ENCODE data around the gene SGSM1.

SGSM1 gene

DNA sequence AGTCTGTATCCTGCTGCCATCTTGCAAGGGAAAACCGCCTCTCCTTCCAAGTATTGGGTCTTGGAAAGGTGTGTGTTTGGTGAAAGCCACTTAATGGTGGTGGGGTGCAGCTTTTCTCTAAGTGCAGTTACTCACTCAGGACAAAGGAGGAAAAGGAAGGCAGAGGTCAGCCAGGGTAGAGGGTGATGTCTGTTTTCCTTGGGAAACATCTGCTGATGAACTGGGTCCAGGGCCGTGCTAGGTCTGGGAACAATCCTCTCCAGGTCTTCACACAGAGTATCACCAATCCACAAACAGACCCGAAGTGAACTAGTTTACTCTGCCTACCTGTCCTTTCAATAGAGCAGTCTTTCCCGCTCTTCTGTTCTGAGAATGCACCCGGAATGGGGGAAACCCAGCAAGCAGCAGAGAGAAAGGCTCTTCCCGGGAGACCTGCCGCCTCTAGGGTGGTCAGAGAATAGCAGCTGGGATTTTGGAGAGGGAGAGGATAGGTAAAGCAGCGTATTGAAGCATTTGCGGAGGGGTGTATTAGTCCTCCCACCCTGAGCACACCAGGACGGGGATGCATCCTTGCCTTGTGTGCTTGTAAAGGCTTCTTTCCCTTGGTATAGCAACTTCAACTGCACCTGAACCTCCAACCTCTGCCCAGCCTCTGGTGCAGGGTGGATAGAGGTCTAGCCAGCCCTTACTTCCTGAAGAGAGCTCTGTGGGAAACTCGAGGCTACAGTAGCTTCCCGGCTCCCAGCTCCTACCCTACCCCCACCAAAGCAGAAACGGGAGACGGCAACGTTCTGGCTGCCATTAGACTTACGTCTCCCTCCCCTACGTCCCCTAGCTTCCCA lies 119.8 kb downstream of the SGSM1 start:
- H3K36me3 ChIP-seq (ENCODE audit: insufficient read depth, low read length) = no peaks in the 10 kb centered on the region
- H3K79me2 ChIP-seq (ENCODE audit: insufficient read depth, low read length) = no peaks in the 10 kb centered on the region
- no peak overlapping the region for H3K9ac ChIP-seq (ENCODE audit: low read depth, low read length)
- H3K27ac ChIP-seq (ENCODE audit: low read length) = no peak overlapping the region
- H4K20me1 ChIP-seq (ENCODE audit: insufficient read depth, low read length) = no peaks in the 10 kb centered on the region
- H3K27me3 ChIP-seq (ENCODE audit: insufficient read depth, low read length, poor library complexity) = peaks cover 14% of the 10 kb centered on the region
- no peak overlapping the region for H3K4me2 ChIP-seq (ENCODE audit: insufficient read depth, low read length)
- H3K9me3 ChIP-seq (ENCODE audit: insufficient read depth, low read length, severe bottlenecking) = no peaks in the 10 kb centered on the region
- H3K4me3 ChIP-seq (ENCODE audit: low read depth in 1 of 2, low read length in 2 of 2) = no peak overlapping the region
- TF ChIP-seq EZH2 (IDR thresholded peaks at IDR 0.05; ENCODE audit: borderline replicate concordance, low read depth, low read length, severe bottlenecking) = no peak
- TF ChIP-seq, protein P1, sequence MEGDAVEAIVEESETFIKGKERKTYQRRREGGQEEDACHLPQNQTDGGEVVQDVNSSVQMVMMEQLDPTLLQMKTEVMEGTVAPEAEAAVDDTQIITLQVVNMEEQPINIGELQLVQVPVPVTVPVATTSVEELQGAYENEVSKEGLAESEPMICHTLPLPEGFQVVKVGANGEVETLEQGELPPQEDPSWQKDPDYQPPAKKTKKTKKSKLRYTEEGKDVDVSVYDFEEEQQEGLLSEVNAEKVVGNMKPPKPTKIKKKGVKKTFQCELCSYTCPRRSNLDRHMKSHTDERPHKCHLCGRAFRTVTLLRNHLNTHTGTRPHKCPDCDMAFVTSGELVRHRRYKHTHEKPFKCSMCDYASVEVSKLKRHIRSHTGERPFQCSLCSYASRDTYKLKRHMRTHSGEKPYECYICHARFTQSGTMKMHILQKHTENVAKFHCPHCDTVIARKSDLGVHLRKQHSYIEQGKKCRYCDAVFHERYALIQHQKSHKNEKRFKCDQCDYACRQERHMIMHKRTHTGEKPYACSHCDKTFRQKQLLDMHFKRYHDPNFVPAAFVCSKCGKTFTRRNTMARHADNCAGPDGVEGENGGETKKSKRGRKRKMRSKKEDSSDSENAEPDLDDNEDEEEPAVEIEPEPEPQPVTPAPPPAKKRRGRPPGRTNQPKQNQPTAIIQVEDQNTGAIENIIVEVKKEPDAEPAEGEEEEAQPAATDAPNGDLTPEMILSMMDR (IDR thresholded peaks at IDR 0.05; ENCODE audit: borderline replicate concordance, extremely low read depth, low read length, poor library complexity, severe bottlenecking) = no peak
- DNase-seq (no peak), ATAC-seq (ENCODE audit: insufficient read depth, low read depth) (no peak)
- H3K4me1 ChIP-seq (ENCODE audit: insufficient read depth, low read length) = no peaks in the 10 kb centered on the region
- no peak overlapping the region for H2AFZ ChIP-seq (ENCODE audit: low read depth, low read length)

DNA sequence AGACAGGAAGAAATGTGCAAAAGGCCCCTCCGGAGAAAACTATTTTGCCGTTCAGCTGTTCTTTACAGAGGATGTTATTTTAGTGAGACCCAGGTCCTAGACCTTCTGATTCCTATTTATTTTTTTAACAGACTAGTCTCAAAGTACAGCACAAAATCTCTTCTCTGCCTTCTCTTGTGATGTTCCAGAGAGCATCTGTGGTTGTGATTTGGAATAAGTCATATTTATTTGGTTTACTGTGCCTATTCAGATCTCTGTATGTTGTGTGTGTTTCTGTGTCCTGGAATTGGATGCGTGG lies 120.4 kb downstream of the SGSM1 start:
- no peak for ATAC-seq (ENCODE audit: insufficient read depth, low read depth)
- no peaks in the 10 kb centered on the region for H3K79me2 ChIP-seq (ENCODE audit: insufficient read depth, low read length)
- H3K4me2 ChIP-seq (ENCODE audit: insufficient read depth, low read length) = no peak overlapping the region
- H3K4me1 ChIP-seq (ENCODE audit: insufficient read depth, low read length) = no peaks in the 10 kb centered on the region
- no peaks in the 10 kb centered on the region for H3K36me3 ChIP-seq (ENCODE audit: insufficient read depth, low read length)
- no peak overlapping the region for H2AFZ ChIP-seq (ENCODE audit: low read depth, low read length)
- DNase-seq = no peak
- H4K20me1 ChIP-seq (ENCODE audit: insufficient read depth, low read length) = no peaks in the 10 kb centered on the region
- H3K27me3 ChIP-seq (ENCODE audit: insufficient read depth, low read length, poor library complexity) = peaks cover 20% of the 10 kb centered on the region
- no peak overlapping the region for H3K27ac ChIP-seq (ENCODE audit: low read length)
- TF ChIP-seq, protein P1 (IDR thresholded peaks at IDR 0.05; ENCODE audit: borderline replicate concordance, extremely low read depth, low read length, poor library complexity, severe bottlenecking) = no peak
- no peak for TF ChIP-seq EZH2 (IDR thresholded peaks at IDR 0.05; ENCODE audit: borderline replicate concordance, low read depth, low read length, severe bottlenecking)
- H3K9me3 ChIP-seq (ENCODE audit: insufficient read depth, low read length, severe bottlenecking) = no peaks in the 10 kb centered on the region
- H3K4me3 ChIP-seq (ENCODE audit: low read depth in 1 of 2, low read length in 2 of 2) = no peak overlapping the region
- no peak overlapping the region for H3K9ac ChIP-seq (ENCODE audit: low read depth, low read length)

GRCh38 chr22:24926849-24927579 lies 121.0 kb downstream of the SGSM1 start:
- TF ChIP-seq, protein P1 (IDR thresholded peaks at IDR 0.05; ENCODE audit: borderline replicate concordance, extremely low read depth, low read length, poor library complexity, severe bottlenecking) = no peak
- TF ChIP-seq EZH2 (IDR thresholded peaks at IDR 0.05; ENCODE audit: borderline replicate concordance, low read depth, low read length, severe bottlenecking) = no peak
- H2AFZ ChIP-seq (ENCODE audit: low read depth, low read length) = no peak overlapping the region
- peaks cover 26% of the 10 kb centered on the region for H3K27me3 ChIP-seq (ENCODE audit: insufficient read depth, low read length, poor library complexity)
- no peaks in the 10 kb centered on the region for H4K20me1 ChIP-seq (ENCODE audit: insufficient read depth, low read length)
- H3K4me2 ChIP-seq (ENCODE audit: insufficient read depth, low read length) = no peak overlapping the region
- H3K79me2 ChIP-seq (ENCODE audit: insufficient read depth, low read length) = no peaks in the 10 kb centered on the region
- no peaks in the 10 kb centered on the region for H3K36me3 ChIP-seq (ENCODE audit: insufficient read depth, low read length)
- no peak overlapping the region for H3K9ac ChIP-seq (ENCODE audit: low read depth, low read length)
- no peak for ATAC-seq (ENCODE audit: insufficient read depth, low read depth)
- H3K4me1 ChIP-seq (ENCODE audit: insufficient read depth, low read length) = no peaks in the 10 kb centered on the region
- H3K9me3 ChIP-seq (ENCODE audit: insufficient read depth, low read length, severe bottlenecking) = no peaks in the 10 kb centered on the region
- no peak for DNase-seq
- H3K27ac ChIP-seq (ENCODE audit: low read length) = no peak overlapping the region
- no peak overlapping the region for H3K4me3 ChIP-seq (ENCODE audit: low read depth in 1 of 2, low read length in 2 of 2)

All from DND-41 (cell line).